ENCODE results near the gene PADI1. TPM values are rescaled to one million over a fixed set of nuclear protein-coding genes. Genes with fewer than 3 reads are reported as not detected.

PADI1 gene
- total and polyA plus RNA-seq, 7 donors = not detected

- H3K27me3 ChIP-seq (ENCODE audit: insufficient read depth in 3 of 3, low read length in 2 of 3) = peaks cover 0 to 6% (median 2%) of the 10 kb centered on the region in 3 donors
- no peaks in the 10 kb centered on the region for H3K4me1 ChIP-seq
- no peak for ATAC-seq
These were observed 10.1 kb upstream of the PADI1 start for GRCh38 chr1:17194615-17195528.

GRCh38 chr1:17195731-17196130 is 9.2 kb upstream of the PADI1 start:
- Histone ChIP-seq H3K4me3 (no peak overlapping the region), H3K36me3 (ENCODE audit: insufficient read depth in 1 of 2, low read depth in 1 of 2) (no peaks in the 10 kb centered on the region), H3K9me3 (no peaks in the 10 kb centered on the region), H3K4me1 (no peaks in the 10 kb centered on the region), H3K27ac (no peak overlapping the region), H3K27me3 (ENCODE audit: insufficient read depth in 3 of 3, low read length in 2 of 3) (peaks cover 0 to 6% (median 2%) of the 10 kb centered on the region in 3 donors)
- WGBS, 3 donors = 82 to 90% (median 84%) methylated on average over 3 of the region's 3 CpGs
- no peak for TF ChIP-seq CTCF (IDR thresholded peaks at IDR 0.05)
- intact Hi-C loops (cut with DNase I) = no loop called here
- peak in 1 of 2 donors; percentile 23 for DNase-seq
- no peak for ATAC-seq

More at GRCh38 chr1:17194615-17195528, 10.1 kb upstream of the PADI1 start:
- Histone ChIP-seq H3K4me3 (no peak overlapping the region), H3K36me3 (ENCODE audit: insufficient read depth in 1 of 2, low read depth in 1 of 2) (no peaks in the 10 kb centered on the region), H3K27ac (no peak overlapping the region), H3K9me3 (no peaks in the 10 kb centered on the region)
- TF ChIP-seq CTCF (IDR thresholded peaks at IDR 0.05) = no peak
- intact Hi-C loops (cut with DNase I) = no loop called here
- peak in 1 of 2 donors; percentile 35 for DNase-seq
- 60 to 70% (median 66%) methylated on average over 8 of the region's 8 CpGs for WGBS, 3 donors

GRCh38 chr1:17196496-17197185 is 8.3 kb upstream of the PADI1 start:
- intact Hi-C loops (cut with DNase I) = no loop called here
- ATAC-seq (no peak), DNase-seq (peak in 1 of 2 donors; percentile 18)
- Histone ChIP-seq H3K27ac (no peak overlapping the region), H3K4me1 (no peaks in the 10 kb centered on the region), H3K36me3 (ENCODE audit: insufficient read depth in 1 of 2, low read depth in 1 of 2) (no peaks in the 10 kb centered on the region), H3K27me3 (ENCODE audit: insufficient read depth in 3 of 3, low read length in 2 of 3) (peaks cover 0 to 3% (median 2%) of the 10 kb centered on the region in 3 donors), H3K9me3 (no peaks in the 10 kb centered on the region), H3K4me3 (no peak overlapping the region)
- 81 to 83% (median 82%) methylated on average over 13 of the region's 13 CpGs for WGBS, 3 donors
- TF ChIP-seq CTCF (IDR thresholded peaks at IDR 0.05) = no peak

- intact Hi-C loops (cut with DNase I) = no loop called here
- WGBS, 3 donors = 86 to 91% (median 87%) methylated on average over 7 of the region's 7 CpGs
These were observed 7.2 kb upstream of the PADI1 start for GRCh38 chr1:17197696-17198095.

More at GRCh38 chr1:17197696-17198095, 7.2 kb upstream of the PADI1 start:
- Histone ChIP-seq H3K36me3 (ENCODE audit: insufficient read depth in 1 of 2, low read depth in 1 of 2) (no peaks in the 10 kb centered on the region), H3K4me1 (no peaks in the 10 kb centered on the region), H3K4me3 (no peak overlapping the region), H3K27me3 (ENCODE audit: insufficient read depth in 3 of 3, low read length in 2 of 3) (peaks cover 0 to 3% (median 2%) of the 10 kb centered on the region in 3 donors), H3K9me3 (no peaks in the 10 kb centered on the region), H3K27ac (no peak overlapping the region)
- ATAC-seq (no peak), DNase-seq (peak in 1 of 2 donors; percentile 20)
- no peak for TF ChIP-seq CTCF (IDR thresholded peaks at IDR 0.05)
